HCT116 (cell line): ENCODE results near the gene ZAR1L. TPM values are rescaled to one million over a fixed set of nuclear protein-coding genes. Genes with fewer than 3 reads are reported as not detected.

ENCODE experiments used
- ATAC-seq: fragments of 200-7000 bp; cut with Tn5 transposase; 2 replicates; pipeline ENCODE4 v1.9.1; 2020; ENCODE audit warnings: mild to moderate bottlenecking, moderate library complexity
- BruUV-seq: library from RNA; stranded (reverse); fragments of 400-500 nt; replicated peaks from 2 replicates; lab custom pipeline; 2021; lab: Mats Ljungman, UMichigan
- CTCF ChIA-PET: fragments of 300-600 bp; sonication (Branson Sonifier 250); formaldehyde crosslinking; loops from one replicate; lab custom pipeline; 2021; ENCODE audit warnings: antibody characterized with exemption; lab: Charles Lee
- POLR2A ChIA-PET: fragments of 300-600, 350-600 bp; sonication (Branson Sonifier 250); formaldehyde crosslinking; loops from one replicate; lab custom pipeline; 2021; ENCODE audit warnings: antibody characterized with exemption; lab: Charles Lee
- RAD21 ChIA-PET, 2 experiments: fragments of 300-600 bp; sonication (Branson Sonifier 250); formaldehyde crosslinking; loops; one replicate each; lab custom pipeline; 2023; ENCODE audit warnings: low total read pairs in 2 of 2; ENCODE audit not compliant: uncharacterized antibody in 2 of 2, unreplicated experiment in 2 of 2, low non-redundant PET in 1 of 2; lab: Charles Lee
- DNase-seq: peaks from one replicate; pipeline ENCODE4 v3.0.0-alpha.2; 2010; ENCODE audit warnings: low read depth, low spot score
- H2AFZ ChIP-seq: fragments of 200-600 bp; shearing (Covaris generic), sonication (generic); 2 replicates; pipeline ENCODE4 v1.6.1; 2017; ENCODE audit warnings: low read depth, mixed run types, mixed read lengths, antibody characterized with exemption, low read length; ENCODE audit not compliant: poor library complexity, severe bottlenecking
- H3K27ac ChIP-seq: 2 replicates; pipeline ENCODE4 v1.5.1; 2012; ENCODE audit warnings: low read depth, low read length
- H3K27me3 ChIP-seq: fragments of 200-600 bp; sonication (generic); 2 replicates; pipeline ENCODE4 v1.6.1; 2016; ENCODE audit warnings: mixed run types, low read length, mixed read lengths; ENCODE audit not compliant: insufficient read depth
- H3K36me3 ChIP-seq, 2 experiments: fragments of 200-500 bp in 1 of 2; fragments of 200-600 bp in 1 of 2; sonication (Bioruptor generic) in 1 of 2; sonication (generic) in 1 of 2; 2 replicates each; pipeline versions ENCODE4 v1.5.1 to v1.6.1; 2014 to 2016; ENCODE audit warnings: low read length in 2 of 2, inconsistent platforms in 1 of 2, mixed read lengths in 1 of 2, mixed run types in 1 of 2; ENCODE audit not compliant: insufficient read depth in 2 of 2, control insufficient read depth in 1 of 2
- H3K4me1 ChIP-seq, 2 experiments: fragments of 200-600 bp in 1 of 2; sonication (generic) in 1 of 2; 2 replicates each; pipeline versions ENCODE4 v1.5.1 to v1.6.1; 2012 to 2017; ENCODE audit warnings: low read length in 2 of 2, inconsistent platforms in 1 of 2, mild to moderate bottlenecking in 1 of 2, mixed read lengths in 1 of 2, mixed run types in 1 of 2, moderate library complexity in 1 of 2; ENCODE audit not compliant: insufficient read depth in 2 of 2, control insufficient read depth in 1 of 2
- H3K4me2 ChIP-seq: fragments of 200-600 bp; sonication (generic); 2 replicates; pipeline ENCODE4 v1.6.1; 2017; ENCODE audit warnings: mixed run types, low read length, mixed read lengths
- H3K4me3 ChIP-seq, 2 experiments: fragments of 200-600 bp in 1 of 2; sonication (generic) in 1 of 2; replicated peaks in 1 of 2; 2 replicates each; pipeline ENCODE4 v1.5.1; 2011 to 2016; ENCODE audit warnings: low read length in 2 of 2, control low read depth in 1 of 2, low read depth in 1 of 2, mild to moderate bottlenecking in 1 of 2, mixed read lengths in 1 of 2, mixed run types in 1 of 2
- H3K79me2 ChIP-seq: fragments of 200-600 bp; sonication (generic); 2 replicates; pipeline ENCODE4 v1.6.1; 2017; ENCODE audit warnings: mild to moderate bottlenecking, mixed run types, low read length, moderate library complexity, mixed read lengths; ENCODE audit not compliant: insufficient read depth
- H3K9ac ChIP-seq: fragments of 200-600 bp; sonication (generic); 2 replicates; pipeline ENCODE4 v1.6.1; 2016; ENCODE audit warnings: low read length, mixed read lengths
- H3K9me2 ChIP-seq: fragments of 200-600 bp; sonication (generic), shearing (Covaris generic); 2 replicates; pipeline ENCODE4 v1.6.1; 2017; ENCODE audit warnings: mixed run types, mild to moderate bottlenecking, moderate library complexity; ENCODE audit not compliant: insufficient read depth
- H3K9me3 ChIP-seq, 2 experiments: fragments of 200-500 bp in 1 of 2; fragments of 200-600 bp in 1 of 2; sonication (Bioruptor generic) in 1 of 2; sonication (generic) in 1 of 2; 2 replicates each; pipeline ENCODE4 v1.6.1; 2014 to 2017; ENCODE audit warnings: low read length in 2 of 2, mixed read lengths in 2 of 2, inconsistent platforms in 1 of 2, low read depth in 1 of 2, mild to moderate bottlenecking in 1 of 2, mixed run types in 1 of 2, moderate library complexity in 1 of 2; ENCODE audit not compliant: control insufficient read depth in 1 of 2, insufficient read depth in 1 of 2
- H4K20me1 ChIP-seq: fragments of 200-600 bp; sonication (generic), shearing (Covaris generic); 2 replicates; pipeline ENCODE4 v1.6.1; 2017; ENCODE audit warnings: mixed run types, mild to moderate bottlenecking, moderate library complexity; ENCODE audit not compliant: insufficient read depth
- CBX3 ChIP-seq: IDR thresholded peaks from 2 replicates; pipeline ENCODE4 v1.6.1; 2012; ENCODE audit warnings: low read depth
- CEBPB ChIP-seq: IDR thresholded peaks from 2 replicates; pipeline ENCODE4 v1.6.1; 2012; ENCODE audit warnings: low read depth
- EGR1 ChIP-seq: IDR thresholded peaks from 2 replicates; pipeline ENCODE4 v1.6.1; 2012; ENCODE audit warnings: low read depth
- EZH2phosphoT487 ChIP-seq: fragments of 200-600 bp; IDR thresholded peaks from 2 replicates; pipeline ENCODE4 v1.6.1; 2018; ENCODE audit warnings: antibody characterized with exemption, borderline replicate concordance
- FOSL1 ChIP-seq: IDR thresholded peaks from 2 replicates; pipeline ENCODE4 v1.6.1; 2012; ENCODE audit warnings: low read depth
- POLR2A ChIP-seq: IDR thresholded peaks from 2 replicates; pipeline ENCODE4 v1.7.0; 2011; ENCODE audit warnings: borderline replicate concordance; ENCODE audit not compliant: insufficient read depth, insufficient read length; ENCODE audit errors: extremely low read depth
- POLR2AphosphoS5 ChIP-seq: IDR thresholded peaks from 2 replicates; pipeline ENCODE4 v1.6.1; 2011; ENCODE audit warnings: mild to moderate bottlenecking, low read depth, low read length, moderate library complexity
- RAD21 ChIP-seq: IDR thresholded peaks from 2 replicates; pipeline ENCODE4 v1.6.1; 2012; ENCODE audit warnings: low read depth, mild to moderate bottlenecking
- REST ChIP-seq: IDR thresholded peaks from 2 replicates; pipeline ENCODE4 v1.6.1; 2012; ENCODE audit warnings: low read depth
- SIN3A ChIP-seq: IDR thresholded peaks from 2 replicates; pipeline ENCODE4 v1.6.1; 2012; ENCODE audit warnings: low read depth
- SP1 ChIP-seq: IDR thresholded peaks from 2 replicates; pipeline ENCODE4 v1.6.1; 2012; ENCODE audit warnings: low read depth
- SRF ChIP-seq: IDR thresholded peaks from 2 replicates; pipeline ENCODE4 v1.6.1; 2012; ENCODE audit warnings: low read depth
- YY1 ChIP-seq: IDR thresholded peaks from 2 replicates; pipeline ENCODE4 v1.6.1; 2011; ENCODE audit warnings: low read length, low read depth, moderate library complexity, mild to moderate bottlenecking; ENCODE audit not compliant: insufficient replicate concordance; ENCODE audit errors: extremely low read depth
- ZBTB33 ChIP-seq: IDR thresholded peaks from 2 replicates; pipeline ENCODE4 v1.6.1; 2011; ENCODE audit warnings: mild to moderate bottlenecking, low read length, moderate library complexity; ENCODE audit not compliant: insufficient replicate concordance; ENCODE audit errors: extremely low read depth
- ZFX ChIP-seq: fragments of 450-650 bp; IDR thresholded peaks from 2 replicates; pipeline ENCODE4 v1.6.1; 2017
- intact Hi-C: fragments of 100-400 bp; cut with micrococcal nuclease; formaldehyde crosslinking; loops from 2 replicates; pipeline ENCODE4 v1.10.0; 2022
- total RNA-seq: library from RNA; stranded (reverse); gene quantifications from one replicate; pipeline ENCODE4 v1.2.1, GENCODE V29; 2021; ENCODE audit not compliant: unreplicated experiment
- TF ChIP-seq, protein P1 (sequence below): IDR thresholded peaks from 2 replicates; pipeline ENCODE4 v1.6.1; 2012
- TF ChIP-seq, protein P2 (sequence below), 3 experiments: fragments of 200-600 bp in 1 of 3; sonication (generic) in 1 of 3; IDR thresholded peaks in 2 of 3; conservative IDR thresholded peaks in 1 of 3; 2 replicates each; pipeline ENCODE4 v1.5.1; 2012 to 2017; ENCODE audit warnings: low read depth in 2 of 3, low read length in 2 of 3, antibody characterized with exemption in 1 of 3, borderline replicate concordance in 1 of 3, control low read depth in 1 of 3, mild to moderate bottlenecking in 1 of 3, mixed read lengths in 1 of 3, mixed run types in 1 of 3, moderate library complexity in 1 of 3; ENCODE audit not compliant: insufficient read depth in 1 of 3

Gene ZAR1L
- total RNA-seq, 1 experiment from 2014 or later = 0.15 TPM

- intact Hi-C loops = loop anchor here (5.0 kb wide), 1 partner anchor 51 kb away; no protein-coding TSS in a partner anchor
- no peak overlapping the region for H3K9ac ChIP-seq
- no peaks in the 10 kb centered on the region for H3K9me2 ChIP-seq
- no peak overlapping the region for H3K4me3 ChIP-seq
- H3K4me1 ChIP-seq = no peaks in the 10 kb centered on the region; a peak in 1 of 4 replicates
- ATAC-seq (no peak), DNase-seq (no peak)
- ChIA-PET RAD21 (no interaction called here), CTCF (interaction anchor here (0.8 kb wide), 1 partner anchor 12 kb away, joined by 5 read pairs; no protein-coding TSS in a partner anchor), POLR2A (no interaction called here)
- BruUV-seq = no TSS peak
- H3K27me3 ChIP-seq = no peaks in the 10 kb centered on the region
- TF ChIP-seq SIN3A = no peak
- TF ChIP-seq CBX3 = no peak
- no peak for TF ChIP-seq ZBTB33
- TF ChIP-seq SP1 = no peak
- TF ChIP-seq ZFX = no peak
- TF ChIP-seq CEBPB = no peak
- TF ChIP-seq POLR2A = no peak
- no peak for TF ChIP-seq EZH2phosphoT487
- TF ChIP-seq REST = no peak
- no peak for TF ChIP-seq FOSL1
- no peak for TF ChIP-seq POLR2AphosphoS5
- TF ChIP-seq YY1 = no peak
- TF ChIP-seq EGR1 = no peak
- TF ChIP-seq SRF = no peak
- TF ChIP-seq, protein P1, sequence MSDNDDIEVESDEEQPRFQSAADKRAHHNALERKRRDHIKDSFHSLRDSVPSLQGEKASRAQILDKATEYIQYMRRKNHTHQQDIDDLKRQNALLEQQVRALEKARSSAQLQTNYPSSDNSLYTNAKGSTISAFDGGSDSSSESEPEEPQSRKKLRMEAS = no peak
- TF ChIP-seq, protein P2, sequence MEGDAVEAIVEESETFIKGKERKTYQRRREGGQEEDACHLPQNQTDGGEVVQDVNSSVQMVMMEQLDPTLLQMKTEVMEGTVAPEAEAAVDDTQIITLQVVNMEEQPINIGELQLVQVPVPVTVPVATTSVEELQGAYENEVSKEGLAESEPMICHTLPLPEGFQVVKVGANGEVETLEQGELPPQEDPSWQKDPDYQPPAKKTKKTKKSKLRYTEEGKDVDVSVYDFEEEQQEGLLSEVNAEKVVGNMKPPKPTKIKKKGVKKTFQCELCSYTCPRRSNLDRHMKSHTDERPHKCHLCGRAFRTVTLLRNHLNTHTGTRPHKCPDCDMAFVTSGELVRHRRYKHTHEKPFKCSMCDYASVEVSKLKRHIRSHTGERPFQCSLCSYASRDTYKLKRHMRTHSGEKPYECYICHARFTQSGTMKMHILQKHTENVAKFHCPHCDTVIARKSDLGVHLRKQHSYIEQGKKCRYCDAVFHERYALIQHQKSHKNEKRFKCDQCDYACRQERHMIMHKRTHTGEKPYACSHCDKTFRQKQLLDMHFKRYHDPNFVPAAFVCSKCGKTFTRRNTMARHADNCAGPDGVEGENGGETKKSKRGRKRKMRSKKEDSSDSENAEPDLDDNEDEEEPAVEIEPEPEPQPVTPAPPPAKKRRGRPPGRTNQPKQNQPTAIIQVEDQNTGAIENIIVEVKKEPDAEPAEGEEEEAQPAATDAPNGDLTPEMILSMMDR (IDR thresholded peaks at IDR 0.05 in 2 of 3, conservative IDR thresholded peaks at IDR 0.05 in 1 of 3; ENCODE audit: borderline replicate concordance in 1 of 3, insufficient read depth in 1 of 3, low read depth in 2 of 3, low read length in 2 of 3) = no peak
- no peak for TF ChIP-seq RAD21
- no peaks in the 10 kb centered on the region for H3K36me3 ChIP-seq
- H2AFZ ChIP-seq = no peak overlapping the region
- no peaks in the 10 kb centered on the region for H3K9me3 ChIP-seq
- H4K20me1 ChIP-seq = no peaks in the 10 kb centered on the region
- H3K4me2 ChIP-seq = no peak overlapping the region
- H3K79me2 ChIP-seq = no peaks in the 10 kb centered on the region
- no peak overlapping the region for H3K27ac ChIP-seq
Measured at GRCh38 chr13:32256243-32256642, 58.9 kb downstream of the ZAR1L start.
